GM12878 (cell line): Measurements from ENCODE around the gene AMMECR1. TPM values are rescaled to one million over a fixed set of nuclear protein-coding genes. Genes with fewer than 3 reads are reported as not detected.

Experiments
- ATAC-seq: fragments of 200-7000 bp; cut with Tn5 transposase; 3 replicates; pipeline ENCODE4 v1.9.1; 2020; ENCODE audit warnings: mild to moderate bottlenecking, moderate library complexity
- BruUV-seq: library from RNA; stranded (reverse); fragments of 400-500 nt; replicated peaks from 2 replicates; lab custom pipeline; 2021; lab: Mats Ljungman, UMichigan
- CTCF ChIA-PET: fragments of 300-600 bp; sonication (Branson Sonifier 250); formaldehyde crosslinking; extraction: SDS; loops from one replicate; lab custom pipeline; 2021; ENCODE audit warnings: inconsistent platforms; lab: Yijun Ruan, JAX
- POLR2A ChIA-PET: fragments of 350-600 bp; formaldehyde crosslinking; extraction: SDS; loops from one replicate; lab custom pipeline; 2021; ENCODE audit warnings: inconsistent platforms; lab: Charles Lee
- RAD21 ChIA-PET: fragments of 300-600 bp; sonication (Branson Sonifier 250); formaldehyde crosslinking; loops from one replicate; lab custom pipeline; 2023; ENCODE audit warnings: antibody characterized with exemption; ENCODE audit not compliant: unreplicated experiment; lab: Charles Lee
- SMC1A ChIA-PET: fragments of 300-600 bp; sonication (Branson Sonifier 250); formaldehyde crosslinking; loops from one replicate; lab custom pipeline; 2023; ENCODE audit not compliant: unreplicated experiment, uncharacterized antibody; lab: Charles Lee
- DNase-seq: peaks from one replicate; pipeline ENCODE4 v3.0.0-alpha.2; 2011; ENCODE audit warnings: low read depth, low spot score
- FAIRE-seq: peaks from 3 replicates; lab custom pipeline; 2011; peaks lifted over from hg19 to GRCh38; lab: Jason Lieb, UNC
- H2AFZ ChIP-seq: 2 replicates; pipeline ENCODE4 v1.6.0; 2011; ENCODE audit warnings: low read depth, low read length, control low read depth; ENCODE audit not compliant: control insufficient read depth
- H3K27ac ChIP-seq: 2 replicates; pipeline ENCODE4 v1.5.1; 2011; ENCODE audit warnings: control low read depth; ENCODE audit not compliant: control insufficient read depth, insufficient read depth
- H3K27me3 ChIP-seq, 2 experiments: replicated peaks in 1 of 2; 2 replicates each; pipeline versions ENCODE4 v1.6.0 to v1.6.1; 2011; ENCODE audit warnings: low read length in 1 of 2; ENCODE audit not compliant: control insufficient read depth in 2 of 2, insufficient read depth in 2 of 2
- H3K36me3 ChIP-seq, 2 experiments: 2 replicates each; pipeline ENCODE4 v1.5.1; 2011; ENCODE audit warnings: low read length in 1 of 2; ENCODE audit not compliant: control insufficient read depth in 2 of 2, insufficient read depth in 2 of 2
- H3K4me1 ChIP-seq: 2 replicates; pipeline ENCODE4 v1.6.1; 2011; ENCODE audit warnings: mild to moderate bottlenecking, low read length, moderate library complexity, mixed read lengths; ENCODE audit not compliant: control insufficient read depth, insufficient read depth
- H3K4me2 ChIP-seq: 2 replicates; pipeline ENCODE4 v1.6.0; 2011; ENCODE audit warnings: control low read depth; ENCODE audit not compliant: control insufficient read depth, insufficient read depth
- H3K4me3 ChIP-seq: fragments of 200-600 bp; sonication (generic); 2 replicates; pipeline ENCODE4 v1.5.1; 2016
- H3K79me2 ChIP-seq: 2 replicates; pipeline ENCODE4 v1.6.0; 2011; ENCODE audit warnings: low read length; ENCODE audit not compliant: control insufficient read depth, insufficient read depth
- H3K9ac ChIP-seq: 2 replicates; pipeline ENCODE4 v1.8.0; 2011; ENCODE audit warnings: low read length, control low read depth, mixed read lengths; ENCODE audit not compliant: control insufficient read depth, insufficient read depth
- H3K9me3 ChIP-seq: replicated peaks from 3 replicates; pipeline ENCODE4 v1.5.1; 2011; ENCODE audit warnings: mild to moderate bottlenecking, low read length; ENCODE audit not compliant: control insufficient read depth, insufficient read depth
- H4K20me1 ChIP-seq: 2 replicates; pipeline ENCODE4 v1.6.0; 2011; ENCODE audit not compliant: control insufficient read depth, insufficient read depth
- CTCF ChIP-seq, 3 experiments: IDR thresholded peaks in 2 of 3; conservative IDR thresholded peaks in 1 of 3; 2 replicates each; pipeline ENCODE4 v1.5.1; 2011; ENCODE audit warnings: low read depth in 3 of 3, low read length in 3 of 3, mild to moderate bottlenecking in 3 of 3, control low read depth in 2 of 3, moderate library complexity in 2 of 3, inconsistent platforms in 1 of 3, mixed read lengths in 1 of 3; ENCODE audit not compliant: control insufficient read depth in 2 of 3, insufficient read depth in 1 of 3; ENCODE audit errors: extremely low read depth in 1 of 3
- POLR2AphosphoS5 ChIP-seq: IDR thresholded peaks from 2 replicates; pipeline ENCODE4 v1.6.1; 2011; ENCODE audit warnings: mild to moderate bottlenecking, low read length, inconsistent platforms
- SMC3 ChIP-seq: IDR thresholded peaks from 2 replicates; pipeline ENCODE4 v1.6.1; 2011; ENCODE audit warnings: low read length, improper control_type of control experiment, borderline replicate concordance
- WGBS: methylation state at CpG from one replicate; pipeline ENCODE4 v1.1.6; 2016; ENCODE audit warnings: low lambda C conversion rate; ENCODE audit not compliant: insufficient replicate concordance, insufficient coverage; ENCODE audit errors: missing lambda C conversion rate; 5-methylcytosine and 5-hydroxymethylcytosine counted together
- in situ Hi-C: fragments of 300-500 bp; cut with MboI; formaldehyde crosslinking; loops from 9 replicates; pipeline ENCODE4 v1.14.3; 2018; ENCODE audit warnings: mixed read lengths
- intact Hi-C: fragments of 100-400 bp; cut with micrococcal nuclease; formaldehyde crosslinking; loops from one replicate; pipeline ENCODE4 v1.14.2; 2022; ENCODE audit not compliant: unreplicated experiment
- polyA plus RNA-seq, 11 experiments: library from polyadenylated mRNA; depleted of rRNA in 4 of 11; unstranded in 6 of 11; stranded (reverse) in 5 of 11; fragments of >200 nt; fragmentation: Nextera tagmentation in 4 of 11; fragmentation: Illumina TruSeq in 1 of 11; extraction: Ambion mirVana in 4 of 11; extraction: Trizol in 1 of 11; gene quantifications; 1 replicate in 1 of 11; 2 replicates in 10 of 11; pipeline versions ENCODE4 v1.2.1 to v1.2.3, GENCODE V29; 2011 to 2016; ENCODE audit warnings: inconsistent platforms in 2 of 11, missing spikeins in 2 of 11, low read depth in 1 of 11
- total RNA-seq, 4 experiments: library from RNA; depleted of rRNA in 3 of 4; stranded (reverse); fragments of >200 nt in 3 of 4; fragmentation: Illumina TruSeq in 1 of 4; extraction: Trizol in 1 of 4; gene quantifications; 2 replicates each; pipeline versions ENCODE4 v1.2.1 to v1.2.3, GENCODE V29; 2013 to 2021

AMMECR1 gene
- total and polyA plus RNA-seq, 10 of the 15 experiments (the other 5 are each of a cell fraction or from before 2014, with no cell fraction given) = 4.9 to 25.6 (median 10.7) TPM

- 45% methylated on average over 3 of the region's 3 CpGs for WGBS
- no peaks in the 10 kb centered on the region; a peak in 1 of 4 replicates for H3K36me3 ChIP-seq
- no peak for TF ChIP-seq SMC3
- POLR2A ChIA-PET = no interaction called here
- no peaks in the 10 kb centered on the region for H4K20me1 ChIP-seq
- no peak overlapping the region for H3K4me3 ChIP-seq
- no peak overlapping the region for H3K9ac ChIP-seq
- BruUV-seq = no TSS peak
- FAIRE-seq = no peak
- H3K27me3 ChIP-seq = no peaks in the 10 kb centered on the region
- DNase-seq = no peak
- no peaks in the 10 kb centered on the region for H3K79me2 ChIP-seq
- RAD21 ChIA-PET = interaction anchor here (9.3 kb wide), 1 partner anchor 248 kb away, joined by 130 read pairs; no protein-coding TSS in a partner anchor
- no peak overlapping the region for H2AFZ ChIP-seq
- CTCF ChIA-PET = interaction anchor here (0.7 to 23.7 kb wide), 7 partner anchors 9 to 247 kb away, joined by 3 to 792 read pairs (median 5); no protein-coding TSS in a partner anchor
- SMC1A ChIA-PET = interaction anchor here (0.9 to 2.4 kb wide), 4 partner anchors 147 to 249 kb away, joined by 3 to 7 read pairs (median 4); no protein-coding TSS in a partner anchor
- intact Hi-C loops (loop anchor here (5.0 kb wide), 1 partner anchor 689 kb away; no protein-coding TSS in a partner anchor), in situ Hi-C loops (loop anchor here (5.0 to 25.0 kb wide), 2 partner anchors 244 to 524 kb away; no protein-coding TSS in a partner anchor)
- H3K4me2 ChIP-seq = no peak overlapping the region
- H3K4me1 ChIP-seq = peaks cover 11% of the 10 kb centered on the region
- no peaks in the 10 kb centered on the region for H3K9me3 ChIP-seq
- H3K27ac ChIP-seq = no peak overlapping the region
- ATAC-seq = no peak
These were observed 154.4 kb downstream of the AMMECR1 start for GRCh38 chrX:110163488-110163887.

- H4K20me1 ChIP-seq = no peaks in the 10 kb centered on the region
- in situ Hi-C loops = loop anchor here (5.0 to 25.0 kb wide), 2 partner anchors 244 to 524 kb away; no protein-coding TSS in a partner anchor
- no peak overlapping the region for H3K4me3 ChIP-seq
- no peaks in the 10 kb centered on the region for H3K79me2 ChIP-seq
- H3K27me3 ChIP-seq = no peaks in the 10 kb centered on the region
- no peak for FAIRE-seq
- SMC1A ChIA-PET = interaction anchor here (1.8 to 11.7 kb wide), 2 partner anchors 240 to 249 kb away, joined by 5 to 289 read pairs; no protein-coding TSS in a partner anchor
- H3K9me3 ChIP-seq = no peaks in the 10 kb centered on the region
- 0% methylated on average over 1 of the region's 1 CpG for WGBS
- ATAC-seq = no peak
- no peak overlapping the region for H3K4me2 ChIP-seq
- intact Hi-C loops = loop anchor here (5.0 kb wide), 1 partner anchor 689 kb away; no protein-coding TSS in a partner anchor
- no peak overlapping the region for H3K9ac ChIP-seq
- POLR2A ChIA-PET = no interaction called here
- H3K4me1 ChIP-seq = peaks cover 11% of the 10 kb centered on the region
- BruUV-seq = no TSS peak
- no peak for TF ChIP-seq POLR2AphosphoS5
- TF ChIP-seq CTCF (IDR thresholded peaks at IDR 0.05 in 2 of 3, conservative IDR thresholded peaks at IDR 0.05 in 1 of 3; ENCODE audit: control insufficient read depth in 2 of 3, extremely low read depth in 1 of 3, insufficient read depth in 1 of 3, low read depth in 3 of 3, low read length in 3 of 3) = no peak
- no peak overlapping the region for H2AFZ ChIP-seq
- DNase-seq = no peak
- RAD21 ChIA-PET = interaction anchor here (9.3 kb wide), 1 partner anchor 248 kb away, joined by 130 read pairs; no protein-coding TSS in a partner anchor
- H3K27ac ChIP-seq = no peak overlapping the region
- CTCF ChIA-PET = interaction anchor here (0.7 to 23.7 kb wide), 5 partner anchors 9 to 248 kb away, joined by 3 to 792 read pairs (median 5); no protein-coding TSS in a partner anchor
- no peaks in the 10 kb centered on the region; a peak in 1 of 4 replicates for H3K36me3 ChIP-seq
These were observed 155.0 kb downstream of the AMMECR1 start for GRCh38 chrX:110162867-110163266.
